Upper lobe of left lung (tissue), 4 donors: Measurements from ENCODE around the gene CTTN.

ENCODE experiments used
- POLR2AphosphoS5 ChIP-seq, 2 donors: sonication (generic); formaldehyde crosslinking; IDR thresholded peaks; one replicate each; pipeline ENCODE4 v1.5.1; 2017; ENCODE audit warnings: antibody characterized with exemption in 2 of 2
- TF ChIP-seq, protein P1 (sequence below), 6 experiments: fragments of 450-650 bp in 4 of 6; fragments of 200-600 bp in 2 of 6; sonication (generic) in 2 of 6; IDR thresholded peaks; one replicate each; pipeline ENCODE4 v1.5.1; 2016 to 2019; ENCODE audit warnings: antibody characterized with exemption in 6 of 6

DNA sequence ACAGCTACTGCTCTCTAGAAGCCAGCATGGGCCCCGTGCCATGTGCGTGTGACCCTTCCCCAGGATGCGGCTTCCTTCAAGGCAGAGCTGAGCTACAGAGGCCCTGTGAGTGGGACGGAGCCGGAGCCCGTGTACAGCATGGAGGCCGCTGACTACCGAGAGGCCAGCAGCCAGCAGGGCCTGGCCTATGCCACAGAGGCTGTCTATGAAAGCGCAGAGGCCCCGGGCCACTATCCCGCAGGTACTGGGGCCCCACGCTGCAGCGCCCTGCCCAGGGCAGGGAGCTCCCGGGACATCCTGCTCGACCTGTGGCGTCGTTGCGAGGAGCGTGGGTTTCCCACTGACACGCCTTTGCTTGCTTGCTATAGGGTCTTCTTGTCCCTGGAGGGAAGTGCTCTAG lies 34.7 kb downstream of the CTTN start:
- TF ChIP-seq, protein P1, sequence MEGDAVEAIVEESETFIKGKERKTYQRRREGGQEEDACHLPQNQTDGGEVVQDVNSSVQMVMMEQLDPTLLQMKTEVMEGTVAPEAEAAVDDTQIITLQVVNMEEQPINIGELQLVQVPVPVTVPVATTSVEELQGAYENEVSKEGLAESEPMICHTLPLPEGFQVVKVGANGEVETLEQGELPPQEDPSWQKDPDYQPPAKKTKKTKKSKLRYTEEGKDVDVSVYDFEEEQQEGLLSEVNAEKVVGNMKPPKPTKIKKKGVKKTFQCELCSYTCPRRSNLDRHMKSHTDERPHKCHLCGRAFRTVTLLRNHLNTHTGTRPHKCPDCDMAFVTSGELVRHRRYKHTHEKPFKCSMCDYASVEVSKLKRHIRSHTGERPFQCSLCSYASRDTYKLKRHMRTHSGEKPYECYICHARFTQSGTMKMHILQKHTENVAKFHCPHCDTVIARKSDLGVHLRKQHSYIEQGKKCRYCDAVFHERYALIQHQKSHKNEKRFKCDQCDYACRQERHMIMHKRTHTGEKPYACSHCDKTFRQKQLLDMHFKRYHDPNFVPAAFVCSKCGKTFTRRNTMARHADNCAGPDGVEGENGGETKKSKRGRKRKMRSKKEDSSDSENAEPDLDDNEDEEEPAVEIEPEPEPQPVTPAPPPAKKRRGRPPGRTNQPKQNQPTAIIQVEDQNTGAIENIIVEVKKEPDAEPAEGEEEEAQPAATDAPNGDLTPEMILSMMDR (IDR thresholded peaks at IDR 0.05) = no peak
- no peak for TF ChIP-seq POLR2AphosphoS5 (IDR thresholded peaks at IDR 0.05)
